Esophagus mucosa (tissue), 1 donor: ENCODE measurements around the gene FARP1. TPM values are rescaled to one million over a fixed set of nuclear protein-coding genes. Genes with fewer than 3 reads are reported as not detected.

Source experiments
- ATAC-seq: fragments of 200-7000 bp; cut with Tn5 transposase; one replicate; pipeline ENCODE4 v1.9.1; 2020
- total RNA-seq: library from RNA; stranded (reverse); gene quantifications from one replicate; pipeline ENCODE4 v1.2.4, GENCODE V29; 2023
- donor health status: DM: yes; HTN: yes; CAD: no.

Gene FARP1
- total RNA-seq, 1 donor from 2014 or later = 6.2 TPM

DNA sequence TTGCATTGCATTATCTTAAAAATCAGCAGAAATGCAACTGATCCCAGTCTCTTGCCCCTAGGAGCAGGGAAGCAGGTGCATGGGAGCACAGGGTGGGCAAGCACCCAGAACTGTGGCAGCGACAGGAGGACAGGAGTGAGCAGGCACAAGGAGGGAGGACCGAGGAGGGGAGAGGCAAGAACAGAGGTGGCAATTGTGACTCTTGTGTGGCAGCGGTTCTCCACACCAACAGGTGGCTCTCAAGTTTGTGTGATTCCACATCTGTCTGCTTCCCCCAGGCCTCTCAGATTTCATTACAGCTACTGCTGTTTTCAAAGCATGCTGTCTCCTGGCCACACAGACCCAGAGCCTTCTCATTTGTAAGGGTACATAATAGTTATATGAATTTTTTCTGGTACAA, 325.5 kb downstream of the FARP1 start:
- ATAC-seq = no peak

DNA sequence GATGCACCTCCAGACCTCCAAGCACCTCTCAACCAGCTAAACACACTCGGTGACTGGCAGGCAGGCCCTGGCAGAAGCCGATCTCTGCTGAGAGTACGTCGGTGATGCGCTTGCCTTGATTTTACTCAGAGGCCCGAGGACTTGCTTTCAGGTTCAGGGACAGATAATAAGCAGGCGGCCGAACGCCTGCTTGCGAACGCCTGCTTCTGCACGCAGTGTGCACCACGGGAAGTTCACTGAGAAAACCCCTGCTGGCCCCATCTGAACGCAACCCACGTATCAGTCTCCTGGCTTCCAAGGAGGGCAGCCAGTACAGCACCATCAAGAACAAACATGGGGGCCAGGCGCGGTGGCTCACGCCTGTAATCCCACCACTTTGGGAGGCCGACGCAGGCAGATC, 326.0 kb downstream of the FARP1 start:
- no peak for ATAC-seq

DNA sequence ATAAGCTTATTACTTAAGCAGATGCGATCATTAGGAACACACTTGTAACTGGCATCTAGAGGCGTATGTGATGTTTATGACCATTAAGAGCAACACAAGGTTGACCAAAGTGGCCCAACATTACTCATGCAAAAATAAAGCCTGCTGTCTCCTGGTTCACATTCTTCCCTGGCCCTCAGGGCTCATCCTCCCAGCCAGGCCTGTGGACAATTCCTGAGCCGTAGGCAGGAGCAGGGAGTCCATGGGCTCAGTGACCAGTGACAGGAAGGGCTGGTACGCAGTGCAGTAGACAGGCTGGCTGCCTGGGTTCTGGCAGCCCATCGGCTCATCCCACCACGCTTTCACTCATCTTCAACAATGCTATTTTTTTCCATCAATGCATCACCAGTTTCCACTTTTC, 328.0 kb downstream of the FARP1 start:
- ATAC-seq = no peak

DNA sequence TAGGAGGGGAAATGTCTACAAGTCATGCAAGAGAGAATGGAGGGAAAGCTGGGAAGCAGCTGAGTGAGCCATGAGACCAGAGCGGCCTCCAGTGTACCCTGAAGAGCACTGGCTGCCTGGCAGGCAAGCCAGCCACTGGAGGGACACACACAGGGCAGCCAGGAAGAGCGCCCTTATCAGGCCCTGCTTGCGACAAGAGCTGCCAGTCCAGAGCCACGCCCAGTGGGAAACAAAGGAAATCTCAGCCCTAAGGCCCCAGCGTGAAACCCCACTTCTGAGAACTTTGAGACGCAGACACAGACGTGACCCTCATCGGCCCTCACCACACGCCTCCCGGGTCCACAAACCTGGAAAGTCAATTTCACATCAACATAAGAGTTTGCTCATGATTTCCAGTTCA, 329.0 kb downstream of the FARP1 start:
- ATAC-seq = no peak

DNA sequence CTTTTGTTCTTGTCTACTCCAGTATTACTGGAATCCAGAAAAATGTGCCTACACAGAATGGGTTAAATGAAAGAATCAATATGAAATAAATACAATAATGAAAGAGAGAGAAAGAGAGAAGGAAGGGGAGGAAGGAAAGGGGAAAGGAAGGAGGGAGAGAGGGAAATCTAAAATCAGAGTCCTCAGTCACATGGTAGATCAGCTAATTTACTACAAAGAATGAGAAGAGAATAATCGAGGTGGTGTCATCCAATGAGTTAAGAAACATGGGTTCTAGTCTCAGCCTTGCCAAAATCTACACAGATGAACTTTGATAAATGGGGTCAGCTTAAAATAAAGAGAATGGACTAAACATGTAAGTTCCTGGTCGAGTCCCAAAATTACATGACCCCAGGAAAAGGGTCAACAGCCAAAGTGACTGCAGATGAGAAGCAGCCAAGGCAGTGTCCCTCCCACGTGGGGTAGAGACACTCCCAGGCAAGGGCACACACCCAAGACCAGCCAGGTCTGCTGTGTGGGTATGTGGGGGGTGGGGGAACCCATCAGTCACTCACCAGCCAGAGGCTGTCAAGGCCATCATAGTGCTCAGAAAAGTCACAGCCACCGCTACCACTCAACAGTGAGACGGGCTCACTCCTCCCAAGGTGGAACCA, 330.4 kb downstream of the FARP1 start:
- peak; percentile 47 for ATAC-seq

DNA sequence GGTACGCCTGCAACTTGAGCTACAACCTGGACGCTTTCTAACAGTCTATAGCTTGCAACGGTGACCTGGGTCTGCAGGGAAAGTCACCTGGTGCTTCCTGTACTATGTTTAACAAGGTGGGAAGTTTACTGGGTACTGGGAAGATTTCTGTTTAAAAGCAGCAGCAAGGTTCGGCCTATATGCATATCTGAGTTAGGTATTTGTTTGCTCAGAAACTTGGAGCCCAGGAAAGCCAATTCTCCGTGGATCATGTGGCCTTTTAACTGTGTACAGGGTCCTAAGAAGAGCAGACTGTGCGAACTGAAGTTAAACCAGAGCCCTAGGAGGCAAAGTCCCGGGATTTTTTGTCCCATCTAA, 330.9 kb downstream of the FARP1 start:
- no peak for ATAC-seq

DNA sequence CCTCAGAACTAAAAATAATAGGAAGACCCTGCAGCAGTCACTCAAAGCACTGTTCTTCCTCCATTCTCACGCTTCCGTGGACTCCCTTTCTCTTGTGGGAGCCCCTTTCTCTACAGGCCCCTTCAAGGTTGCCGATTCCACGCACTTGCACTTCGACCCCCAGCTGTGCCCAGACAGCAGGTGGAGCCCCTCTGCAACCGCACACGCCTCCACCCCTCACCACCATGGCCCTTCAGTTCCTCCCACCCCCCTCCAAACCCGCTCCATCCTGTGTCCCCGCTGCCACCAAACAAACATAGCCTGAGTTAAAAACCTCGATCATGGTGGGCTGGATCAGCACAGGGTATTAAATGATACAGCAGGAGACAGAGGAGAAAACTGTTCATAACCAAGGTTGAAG, 331.4 kb downstream of the FARP1 start:
- ATAC-seq = no peak

DNA sequence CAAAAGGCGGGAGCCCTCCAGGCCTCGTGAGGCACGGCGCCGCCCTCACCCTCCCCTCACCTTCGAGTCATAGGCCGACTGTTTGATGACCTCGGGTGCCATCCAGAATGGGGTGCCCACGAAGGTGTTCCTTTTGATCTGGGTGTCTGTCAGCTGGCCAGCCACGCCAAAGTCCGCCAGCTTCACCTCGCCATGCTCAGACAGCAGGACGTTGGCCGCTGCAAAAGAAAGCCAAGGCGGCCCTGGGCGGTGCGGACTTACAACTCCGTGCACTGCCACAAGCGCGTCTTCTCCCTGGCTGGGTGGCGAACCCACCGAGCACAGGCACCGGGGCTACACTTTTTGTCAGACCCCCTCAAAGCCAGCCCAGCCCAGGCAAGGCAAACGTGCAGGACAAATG, 331.9 kb downstream of the FARP1 start:
- no peak for ATAC-seq

DNA sequence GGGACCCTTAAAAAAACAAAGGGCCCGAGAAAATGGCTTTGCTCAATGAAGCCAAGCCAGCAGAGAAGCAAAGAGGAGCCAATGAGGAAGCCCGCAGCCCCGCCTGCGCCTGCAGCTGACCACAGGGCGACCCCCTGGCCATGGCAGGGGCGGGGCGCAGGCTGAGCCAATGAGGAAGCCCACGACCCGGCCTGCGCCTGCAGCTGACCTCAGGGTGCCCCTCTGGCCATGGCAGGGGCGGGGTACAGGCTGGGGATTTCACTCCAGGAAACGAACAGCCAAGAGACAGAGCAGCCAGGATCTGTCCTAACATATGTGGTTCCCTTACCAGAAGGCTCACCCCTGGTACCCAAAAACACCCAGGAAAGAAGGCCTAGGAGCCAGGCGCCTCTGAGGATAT, 332.6 kb downstream of the FARP1 start:
- peak; percentile 8 for ATAC-seq

DNA sequence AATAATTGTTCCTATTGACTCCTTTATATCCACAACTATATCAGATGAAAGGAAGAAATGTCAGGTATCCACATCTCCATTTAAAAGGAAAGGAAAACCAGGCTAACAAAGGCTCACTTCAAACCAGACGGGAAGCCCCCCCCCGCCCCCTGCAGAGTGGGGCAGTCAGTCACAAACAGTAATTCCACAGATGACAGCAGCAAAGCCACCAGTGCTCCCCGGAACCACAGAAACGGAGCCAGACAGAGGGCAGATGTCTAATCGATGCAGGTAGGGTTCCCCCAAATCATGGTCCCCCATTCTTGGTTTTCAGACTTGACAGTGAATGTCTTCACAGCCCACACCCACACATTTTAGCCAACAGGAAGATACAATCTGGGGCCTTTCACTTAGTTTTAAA, 333.2 kb downstream of the FARP1 start:
- ATAC-seq = no peak

DNA sequence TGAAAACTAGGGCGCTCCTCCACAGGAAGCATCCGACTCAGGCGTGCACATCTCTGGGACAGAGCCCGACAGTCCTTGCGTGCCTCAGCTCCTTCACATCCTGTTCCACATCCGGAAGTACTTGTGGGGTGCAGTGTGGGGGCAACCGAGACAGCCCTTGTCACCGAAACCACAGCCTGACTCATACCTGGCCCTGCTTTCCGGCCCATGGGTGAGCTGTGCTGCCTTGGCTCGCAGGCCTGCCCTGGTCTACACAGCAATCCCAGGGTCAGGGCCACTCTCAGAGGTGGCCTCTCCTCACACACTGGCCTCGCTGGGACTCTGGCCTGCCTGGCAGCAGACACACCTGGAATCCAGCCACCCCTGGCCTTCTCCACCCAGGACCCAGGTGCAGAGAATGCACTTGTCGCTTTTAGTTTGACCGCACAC, 333.7 kb downstream of the FARP1 start:
- ATAC-seq = peak; percentile 88

DNA sequence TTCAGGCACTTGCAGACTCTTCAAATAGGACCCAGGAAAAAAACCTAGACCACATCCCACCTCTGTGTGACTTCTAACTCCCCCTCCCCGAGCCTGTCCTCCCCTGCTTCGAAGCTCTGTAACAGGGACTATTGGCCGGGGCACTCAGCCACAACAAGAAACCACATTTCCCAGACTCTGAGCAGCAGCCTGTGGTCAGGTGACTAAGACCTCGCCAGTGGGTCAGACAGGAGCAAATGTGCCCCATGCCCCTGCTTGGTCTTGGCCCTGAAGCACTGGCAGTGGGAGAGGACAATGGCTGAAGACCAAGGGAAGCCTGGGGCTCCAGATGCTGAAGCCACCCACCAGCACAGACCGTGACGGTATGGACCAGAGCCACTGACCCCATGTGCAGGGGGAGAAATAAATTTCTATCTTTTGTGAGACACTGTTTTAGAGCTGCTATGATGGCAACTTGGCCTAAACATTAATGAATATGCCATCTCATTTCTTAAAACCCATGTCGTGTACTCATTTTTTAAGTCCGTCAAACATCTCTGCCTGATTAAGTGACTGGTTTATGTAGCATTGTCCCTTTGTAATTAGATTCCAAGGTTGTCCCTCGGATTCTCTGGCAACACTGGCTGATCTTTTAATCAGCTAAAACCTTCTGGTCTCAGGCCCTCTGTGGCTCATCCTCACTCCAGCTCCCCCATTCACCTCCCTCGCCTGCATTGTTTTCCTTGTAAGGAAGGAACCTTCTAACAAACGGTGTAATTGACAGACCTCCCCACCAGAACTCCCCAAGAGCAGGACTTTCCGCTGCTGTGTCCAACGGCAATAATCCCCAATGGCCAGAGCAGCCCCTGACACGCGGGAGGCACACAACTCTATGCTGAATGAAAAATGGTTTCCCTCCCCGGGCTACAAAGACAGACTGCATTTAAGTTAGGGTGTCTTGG, 335.6 kb downstream of the FARP1 start:
- no peak for ATAC-seq

DNA sequence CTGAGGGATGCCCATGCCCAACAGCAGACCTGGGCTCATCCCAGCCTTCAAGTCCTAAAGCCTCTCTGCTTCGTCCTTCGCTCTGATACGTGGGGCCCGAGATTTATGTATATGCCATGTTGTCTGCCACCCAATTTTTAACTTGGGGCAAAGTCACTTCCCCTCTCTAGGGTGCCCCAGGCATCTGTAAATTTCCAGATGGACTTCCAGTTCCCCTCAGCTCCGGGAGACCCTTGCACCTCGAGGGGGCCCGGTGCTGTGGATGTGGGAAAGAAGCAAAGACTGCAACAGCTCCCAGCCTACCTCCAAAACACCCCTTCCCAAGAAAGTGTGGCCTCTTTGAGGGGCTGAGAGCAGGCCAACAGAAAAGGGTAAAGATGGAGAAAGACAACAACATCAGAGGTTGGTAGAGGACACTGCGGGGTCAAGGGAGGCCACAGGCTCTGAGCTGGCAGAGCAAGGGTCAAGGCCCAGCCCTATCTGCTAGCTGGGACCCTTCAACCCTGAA, 336.7 kb downstream of the FARP1 start:
- no peak for ATAC-seq

DNA sequence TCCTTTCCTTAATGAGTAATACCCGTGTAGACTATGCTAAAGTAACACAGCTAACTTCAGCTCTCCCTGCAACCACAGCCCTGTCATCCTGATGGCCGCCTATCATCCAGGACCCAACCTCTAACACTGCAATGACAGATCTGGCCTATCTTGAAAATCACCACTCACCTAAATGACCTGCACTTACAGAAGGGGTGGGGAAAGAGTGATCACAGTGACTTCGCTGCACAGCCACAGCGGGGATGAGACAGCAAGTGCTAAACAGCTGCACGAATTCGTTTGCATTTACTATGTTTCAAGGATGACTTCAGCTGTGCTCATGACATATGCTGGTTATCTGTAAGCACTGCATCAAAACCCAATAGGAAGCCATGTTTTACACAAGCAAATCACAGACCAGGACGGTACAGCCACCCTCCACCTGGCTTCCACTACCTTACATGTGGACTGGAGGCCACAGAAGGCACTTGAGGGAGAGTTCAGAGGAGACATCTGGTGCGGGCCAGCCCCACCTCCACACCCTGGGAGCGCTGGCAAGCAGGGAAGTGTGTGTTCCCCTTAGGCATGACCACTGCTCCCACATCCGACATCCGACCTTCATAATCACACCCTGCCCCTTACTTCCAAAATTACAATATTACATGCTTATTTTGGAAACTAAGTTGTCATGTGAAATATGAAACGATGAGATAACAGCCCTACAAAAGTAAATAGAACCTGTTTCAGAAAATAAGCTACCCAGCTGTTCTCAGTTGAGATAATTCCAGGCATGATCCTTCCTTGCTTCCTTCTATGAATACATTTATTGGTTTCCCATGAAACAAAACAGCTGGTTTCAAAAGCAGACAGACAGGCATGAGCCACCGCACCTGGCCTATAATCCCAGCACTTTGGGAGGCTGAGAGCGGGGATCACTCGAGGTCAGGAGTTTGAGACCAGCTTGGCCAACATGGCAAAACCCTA, 338.3 kb downstream of the FARP1 start:
- ATAC-seq = no peak

DNA sequence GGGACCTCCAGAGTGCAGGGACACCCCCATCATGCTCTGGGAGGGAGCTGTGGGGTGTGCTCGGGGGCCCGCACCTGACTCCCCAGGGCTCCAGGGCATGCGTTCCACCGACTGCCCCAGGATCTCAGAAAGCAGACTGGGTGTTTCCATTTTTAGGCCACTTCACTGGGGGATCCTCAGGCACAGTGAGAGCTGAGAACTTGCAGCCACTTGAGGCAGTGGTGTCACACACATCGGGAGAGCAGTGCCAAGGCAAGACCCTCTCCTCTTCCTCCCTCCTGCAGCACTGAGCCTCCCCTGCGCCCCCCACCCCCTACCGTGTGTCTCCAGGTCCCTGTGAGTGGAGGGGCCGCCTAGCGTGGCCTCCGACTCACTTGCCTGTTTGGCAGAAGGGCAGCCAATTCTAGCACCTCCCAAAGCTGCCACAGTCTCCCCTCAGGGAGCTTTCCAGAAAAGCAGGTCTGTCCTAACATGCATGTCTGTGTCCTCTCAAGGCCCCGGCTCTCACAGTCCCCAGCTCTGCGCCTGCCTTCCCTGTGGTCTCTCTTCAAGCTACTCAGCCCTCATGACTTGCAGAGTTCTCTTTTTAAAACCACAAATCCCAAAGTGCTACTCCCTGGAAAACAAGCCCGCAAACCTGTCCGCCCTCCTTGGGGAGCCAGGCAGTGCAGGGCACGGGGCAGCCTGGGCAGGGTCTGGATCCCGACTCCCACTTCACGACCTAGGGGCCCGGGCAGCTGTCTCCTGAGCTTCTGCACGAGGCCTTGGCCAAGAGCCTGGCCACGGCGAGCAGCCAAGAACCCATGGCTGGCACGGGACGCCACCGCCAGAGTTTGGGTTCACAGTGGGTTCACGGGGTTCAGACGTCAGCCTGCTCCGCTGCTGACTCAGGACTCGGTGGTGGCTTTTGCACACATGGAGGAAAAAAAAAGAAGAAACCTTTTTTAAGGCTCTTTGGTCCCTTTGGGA, 339.9 kb downstream of the FARP1 start:
- ATAC-seq = peak; percentile 63

DNA sequence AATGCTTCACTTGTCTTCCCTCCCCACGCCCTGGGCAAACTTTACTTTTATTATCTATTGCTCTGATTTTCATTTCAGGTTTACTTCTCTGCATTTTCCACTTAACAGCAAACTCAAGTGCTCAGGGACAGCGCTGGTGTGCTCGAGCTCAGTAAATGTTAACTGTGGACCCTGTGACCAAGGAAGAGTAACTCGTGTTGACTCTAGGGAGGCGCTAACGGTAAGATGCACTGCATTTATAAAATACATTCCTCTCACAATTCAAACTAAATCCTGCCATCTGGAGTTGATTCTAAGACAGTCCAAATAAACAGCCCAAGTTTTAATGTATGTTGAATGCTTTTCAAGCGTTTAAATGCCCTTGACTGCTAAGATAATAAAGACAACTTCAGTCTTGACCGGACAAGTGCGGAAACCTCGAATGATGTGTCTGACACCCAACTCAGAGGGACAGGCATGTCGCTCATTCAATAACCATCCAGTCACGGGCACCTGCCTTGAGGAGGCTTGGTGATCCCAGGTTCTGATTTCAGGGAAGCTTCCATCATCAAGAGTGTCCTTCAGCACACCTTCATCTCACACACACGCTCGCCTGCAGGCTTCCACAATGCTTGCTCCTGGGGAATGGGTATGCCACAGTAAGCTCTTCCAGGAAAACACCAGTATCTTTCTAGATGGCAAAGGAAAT, 340.9 kb downstream of the FARP1 start:
- no peak for ATAC-seq

DNA sequence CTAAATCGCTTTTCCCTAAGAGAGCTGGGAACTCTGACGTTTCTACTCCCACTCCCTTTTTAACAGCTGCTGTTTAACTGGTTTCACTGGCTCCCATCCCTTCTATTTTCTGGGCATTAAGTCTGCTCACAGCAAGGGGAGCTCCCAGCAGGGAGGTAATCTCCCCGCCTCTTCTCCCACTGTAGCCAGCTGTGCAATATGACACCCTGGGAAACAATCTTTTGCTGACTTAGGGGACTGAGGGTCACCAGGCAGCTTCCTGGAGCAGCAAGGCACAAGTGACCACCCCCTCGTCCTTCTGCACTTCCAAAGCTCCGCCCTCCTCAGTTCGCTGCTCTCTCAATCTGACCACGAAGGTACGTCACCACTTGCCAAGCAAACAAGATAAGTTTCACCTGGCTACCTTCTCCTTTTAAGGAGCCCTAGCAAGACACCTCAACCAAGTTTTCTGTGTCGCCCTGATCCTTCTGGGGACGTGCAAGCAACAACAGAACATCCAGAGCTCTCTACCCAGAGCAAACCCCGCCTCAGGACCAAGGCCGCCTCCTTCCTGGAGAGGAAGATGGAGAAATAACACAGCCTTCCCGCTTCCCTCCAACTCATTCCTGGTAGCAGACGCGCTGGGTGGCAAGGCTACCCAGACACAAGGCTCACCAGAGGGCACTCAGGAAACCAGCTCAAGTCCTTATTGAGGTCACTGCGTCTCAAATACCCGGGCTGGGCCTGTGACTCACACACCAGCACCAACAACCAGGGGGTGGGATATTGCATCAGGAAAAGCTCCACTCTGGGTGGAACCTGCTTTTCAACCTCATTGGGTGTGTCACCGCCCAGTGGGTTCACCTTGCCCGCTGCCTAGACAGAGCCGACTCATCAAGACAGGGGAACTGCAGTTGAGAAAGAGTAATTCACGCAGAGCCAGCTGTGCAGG, 341.7 kb downstream of the FARP1 start:
- peak; percentile 93 for ATAC-seq

DNA sequence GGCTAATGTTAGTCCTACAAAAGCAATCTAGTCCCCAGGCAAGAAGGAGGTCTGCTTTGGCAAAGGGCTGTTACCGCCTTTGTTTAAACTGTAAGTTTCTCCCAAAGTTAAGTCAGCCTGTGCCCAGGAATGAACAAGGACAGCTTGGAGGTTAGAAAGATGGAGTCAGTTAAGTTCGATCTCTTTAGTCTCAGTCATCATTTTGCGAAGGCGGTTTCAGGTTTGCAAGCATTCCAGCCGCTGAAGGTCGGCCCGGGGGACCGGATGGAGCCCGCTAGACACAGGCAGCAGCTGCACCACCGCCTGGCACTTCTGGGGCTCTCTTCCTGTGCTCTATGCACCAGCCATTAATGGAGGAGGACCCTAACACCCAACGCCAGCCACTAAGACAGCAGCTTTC, 342.7 kb downstream of the FARP1 start:
- ATAC-seq = no peak

DNA sequence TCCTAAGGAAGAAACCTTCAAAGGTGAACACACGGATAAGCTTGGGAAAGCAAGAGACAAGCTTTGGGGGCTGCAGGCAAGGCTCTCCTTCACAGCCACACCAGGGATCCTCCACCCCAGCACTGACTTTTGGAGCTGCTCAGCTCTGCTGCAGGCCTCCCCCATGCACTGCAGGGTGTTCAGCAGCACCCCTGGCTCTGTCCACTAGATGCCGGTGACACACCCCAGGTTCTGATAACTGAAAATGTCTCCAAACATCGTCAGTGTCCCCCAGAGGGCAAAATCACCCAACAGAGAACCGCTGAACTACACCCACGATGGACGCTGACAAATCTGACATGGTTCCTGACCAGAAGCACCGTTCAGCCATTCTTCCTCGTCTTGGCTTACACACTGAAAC, 343.5 kb downstream of the FARP1 start:
- ATAC-seq = no peak

DNA sequence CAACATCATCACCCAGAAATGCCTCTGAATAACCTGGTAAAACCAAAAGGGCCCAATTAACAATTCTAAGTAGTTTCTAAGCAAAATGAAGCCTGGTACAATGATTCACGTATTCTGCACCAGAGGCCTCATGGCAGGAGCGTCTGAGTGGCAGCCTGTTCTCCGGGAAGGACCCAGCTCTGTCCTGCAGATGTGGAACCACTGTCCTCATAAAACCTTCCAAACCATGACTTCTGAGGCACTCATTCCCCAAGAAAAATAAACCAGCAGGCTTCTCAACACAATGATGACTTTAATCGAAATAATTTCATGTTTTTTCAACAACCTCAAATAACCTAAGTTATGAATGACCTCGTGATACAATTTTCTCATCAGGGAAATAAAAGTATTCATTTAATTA, 344.1 kb downstream of the FARP1 start:
- ATAC-seq = no peak
